Measurements from ENCODE around the gene CYP4F2.
"Not testable (repeated sequence)": the region's sequence is repeated elsewhere in the genome, so short reads cannot be mapped to it uniquely, and the experiment has no call there.

Gene CYP4F2

GRCh38 chr19:15897738-15898276, at the start of gene CYP4F2:
CYP4F2 (minus strand) TSS chr19:15898074; CDS start chr19:15897611, 463 bp downstream.
- in situ Hi-C loops (cut with MboI; ENCODE audit: low sequenced_read_pairs) = no loop called here

GRCh38 chr19:15945301-15945700, 47.4 kb upstream of the CYP4F2 start:
- in situ Hi-C loops (cut with MboI; ENCODE audit: low sequenced_read_pairs) = no loop called here

GRCh38 chr19:15944401-15944800, 46.5 kb upstream of the CYP4F2 start:
- in situ Hi-C loops (cut with MboI; ENCODE audit: low sequenced_read_pairs) = no loop called here

GRCh38 chr19:15937771-15938170, 39.9 kb upstream of the CYP4F2 start:
- in situ Hi-C loops (cut with MboI; ENCODE audit: low sequenced_read_pairs) = no loop called here

GRCh38 chr19:15936950-15937349, 39.1 kb upstream of the CYP4F2 start:
- in situ Hi-C loops (cut with MboI; ENCODE audit: low sequenced_read_pairs) = no loop called here

GRCh38 chr19:15936173-15936572, 38.3 kb upstream of the CYP4F2 start:
- in situ Hi-C loops (cut with MboI; ENCODE audit: low sequenced_read_pairs) = no loop called here

GRCh38 chr19:15935167-15935702, 37.4 kb upstream of the CYP4F2 start:
- in situ Hi-C loops (cut with MboI; ENCODE audit: low sequenced_read_pairs) = no loop called here

- in situ Hi-C loops (cut with MboI; ENCODE audit: low sequenced_read_pairs) = no loop called here
Measured at GRCh38 chr19:15934332-15935078, 36.6 kb upstream of the CYP4F2 start, which contains the start of gene CYP4F11. CYP4F11 (minus strand) TSS chr19:15934529; CDS start chr19:15934408, 121 bp downstream.

- in situ Hi-C loops (cut with MboI; ENCODE audit: low sequenced_read_pairs) = not testable (repeated sequence)
Measured at GRCh38 chr19:15933761-15934331, 36.0 kb upstream of the CYP4F2 start.

GRCh38 chr19:15928321-15928720, 30.4 kb upstream of the CYP4F2 start:
- in situ Hi-C loops (cut with MboI; ENCODE audit: low sequenced_read_pairs) = no loop called here

GRCh38 chr19:15926484-15926883, 28.6 kb upstream of the CYP4F2 start:
- in situ Hi-C loops (cut with MboI; ENCODE audit: low sequenced_read_pairs) = no loop called here

- in situ Hi-C loops (cut with MboI; ENCODE audit: low sequenced_read_pairs) = no loop called here
Measured at GRCh38 chr19:15923702-15924101, 25.8 kb upstream of the CYP4F2 start.

GRCh38 chr19:15922021-15922420, 24.1 kb upstream of the CYP4F2 start:
- in situ Hi-C loops (cut with MboI; ENCODE audit: low sequenced_read_pairs) = no loop called here

- in situ Hi-C loops (cut with MboI; ENCODE audit: low sequenced_read_pairs) = no loop called here
Measured at GRCh38 chr19:15919243-15919642, 21.4 kb upstream of the CYP4F2 start.

GRCh38 chr19:15915109-15915508, 17.2 kb upstream of the CYP4F2 start:
- in situ Hi-C loops (cut with MboI; ENCODE audit: low sequenced_read_pairs) = no loop called here

GRCh38 chr19:15913830-15914229, 16.0 kb upstream of the CYP4F2 start:
- in situ Hi-C loops (cut with MboI; ENCODE audit: low sequenced_read_pairs) = no loop called here

GRCh38 chr19:15913384-15913783, 15.5 kb upstream of the CYP4F2 start:
- in situ Hi-C loops (cut with MboI; ENCODE audit: low sequenced_read_pairs) = no loop called here

- in situ Hi-C loops (cut with MboI; ENCODE audit: low sequenced_read_pairs) = no loop called here
Measured at GRCh38 chr19:15911599-15912235, 13.8 kb upstream of the CYP4F2 start.

- in situ Hi-C loops (cut with MboI; ENCODE audit: low sequenced_read_pairs) = no loop called here
Measured at GRCh38 chr19:15905026-15905425, 7.2 kb upstream of the CYP4F2 start.

GRCh38 chr19:15902898-15903297, 5.0 kb upstream of the CYP4F2 start:
- in situ Hi-C loops (cut with MboI; ENCODE audit: low sequenced_read_pairs) = not testable (repeated sequence)

- in situ Hi-C loops (cut with MboI; ENCODE audit: low sequenced_read_pairs) = no loop called here
Measured at GRCh38 chr19:15902254-15902653, 4.4 kb upstream of the CYP4F2 start.

All from HL-60/S4 treated with retinoic acid at 250 ng/mL for 4 days and 3 days (cell line).